Measurements from ENCODE around the gene PDLIM5. TPM values are rescaled to one million over a fixed set of nuclear protein-coding genes. Genes with fewer than 3 reads are reported as not detected.
"Not testable (repeated sequence)": the region's sequence is repeated elsewhere in the genome, so short reads cannot be mapped to it uniquely, and the experiment has no call there.

Gene PDLIM5
- total RNA-seq, 2 experiments from 2014 or later: 6.3 to 12.6 TPM

DNA sequence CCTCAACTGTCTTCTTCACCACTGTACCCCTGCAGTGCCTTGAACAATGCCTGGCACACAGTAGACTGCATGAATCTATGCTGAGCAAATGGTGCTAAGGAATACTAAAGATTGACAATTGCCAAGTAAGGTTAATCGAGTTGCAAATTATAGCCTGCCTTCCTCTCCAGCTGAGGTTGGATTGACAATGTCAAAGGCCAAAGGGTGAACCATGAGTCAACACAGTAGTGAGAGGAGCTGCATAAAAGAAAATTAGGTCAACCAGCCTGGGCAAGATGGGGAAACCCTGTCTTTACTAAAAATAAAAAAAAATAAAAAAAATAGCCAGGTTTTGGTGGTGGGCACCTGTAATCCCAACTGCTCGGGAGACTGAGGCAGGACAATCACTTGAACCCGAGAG is 208.9 kb downstream of the PDLIM5 start:
- no peak overlapping the region for H3K4me2 ChIP-seq (ENCODE audit: low read length)
- H2AFZ ChIP-seq (ENCODE audit: low read length): no peak overlapping the region
- no peaks in the 10 kb centered on the region for H3K79me2 ChIP-seq (ENCODE audit: insufficient read depth, low read depth, low read length)
- DNase-seq (ENCODE audit: low spot score): no peak
- no TSS peak for BruUV-seq (replicated peaks)
- H3K36me3 ChIP-seq (ENCODE audit: insufficient read depth, low read length): no peaks in the 10 kb centered on the region
- no peaks in the 10 kb centered on the region for H4K20me1 ChIP-seq (ENCODE audit: insufficient read depth, low read length)
- TF ChIP-seq, protein P1, sequence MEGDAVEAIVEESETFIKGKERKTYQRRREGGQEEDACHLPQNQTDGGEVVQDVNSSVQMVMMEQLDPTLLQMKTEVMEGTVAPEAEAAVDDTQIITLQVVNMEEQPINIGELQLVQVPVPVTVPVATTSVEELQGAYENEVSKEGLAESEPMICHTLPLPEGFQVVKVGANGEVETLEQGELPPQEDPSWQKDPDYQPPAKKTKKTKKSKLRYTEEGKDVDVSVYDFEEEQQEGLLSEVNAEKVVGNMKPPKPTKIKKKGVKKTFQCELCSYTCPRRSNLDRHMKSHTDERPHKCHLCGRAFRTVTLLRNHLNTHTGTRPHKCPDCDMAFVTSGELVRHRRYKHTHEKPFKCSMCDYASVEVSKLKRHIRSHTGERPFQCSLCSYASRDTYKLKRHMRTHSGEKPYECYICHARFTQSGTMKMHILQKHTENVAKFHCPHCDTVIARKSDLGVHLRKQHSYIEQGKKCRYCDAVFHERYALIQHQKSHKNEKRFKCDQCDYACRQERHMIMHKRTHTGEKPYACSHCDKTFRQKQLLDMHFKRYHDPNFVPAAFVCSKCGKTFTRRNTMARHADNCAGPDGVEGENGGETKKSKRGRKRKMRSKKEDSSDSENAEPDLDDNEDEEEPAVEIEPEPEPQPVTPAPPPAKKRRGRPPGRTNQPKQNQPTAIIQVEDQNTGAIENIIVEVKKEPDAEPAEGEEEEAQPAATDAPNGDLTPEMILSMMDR (conservative IDR thresholded peaks at IDR 0.05; ENCODE audit: low read length): no peak
- no peak for TF ChIP-seq EZH2phosphoT487 (IDR thresholded peaks at IDR 0.05; ENCODE audit: borderline replicate concordance, low read depth, low read length)
- no peaks in the 10 kb centered on the region for H3K9me3 ChIP-seq (ENCODE audit: low read length)
- POLR2A ChIA-PET: no interaction called here
- no peaks in the 10 kb centered on the region for H3K9me2 ChIP-seq (ENCODE audit: insufficient read depth, low read length)
- CTCF ChIA-PET (ENCODE audit: unreplicated experiment): no interaction called here
- H3K4me1 ChIP-seq (ENCODE audit: insufficient read depth, low read length, poor library complexity, severe bottlenecking): no peaks in the 10 kb centered on the region
- H3K4me3 ChIP-seq (ENCODE audit: low read depth, low read length, poor library complexity, severe bottlenecking): no peak overlapping the region
- H3K27ac ChIP-seq (ENCODE audit: low read depth, low read length, poor library complexity, severe bottlenecking): no peak overlapping the region
- intact Hi-C loops (cut with micrococcal nuclease; ENCODE audit: unreplicated experiment): no loop called here

DNA sequence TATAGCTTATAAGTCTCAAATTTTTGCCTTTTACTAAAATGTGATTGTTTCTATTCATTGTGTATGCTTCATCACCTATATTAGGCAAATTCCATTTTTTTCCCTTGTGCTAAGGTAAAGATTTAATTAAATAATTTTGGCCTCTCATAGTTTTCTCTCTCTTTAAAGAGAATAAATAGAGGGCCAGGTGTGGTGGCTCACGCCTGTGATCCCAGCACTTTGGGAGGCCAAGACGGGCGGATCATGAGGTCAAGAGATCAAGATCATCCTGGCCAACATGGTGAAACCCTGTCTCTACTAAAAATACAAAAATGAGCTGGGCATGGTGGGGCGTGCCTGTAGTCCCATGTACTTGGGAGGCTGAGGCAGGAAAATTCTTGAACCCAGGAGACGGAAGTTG is 213.3 kb downstream of the PDLIM5 start:
- intact Hi-C loops (cut with micrococcal nuclease; ENCODE audit: unreplicated experiment); H3K4me3 ChIP-seq (ENCODE audit: low read depth, low read length, poor library complexity, severe bottlenecking); H3K9me2 ChIP-seq (ENCODE audit: insufficient read depth, low read length); H3K9me3 ChIP-seq (ENCODE audit: low read length); H3K79me2 ChIP-seq (ENCODE audit: insufficient read depth, low read depth, low read length); POLR2A ChIA-PET; CTCF ChIA-PET (ENCODE audit: unreplicated experiment); DNase-seq (ENCODE audit: low spot score); BruUV-seq (replicated peaks); H3K27ac ChIP-seq (ENCODE audit: low read depth, low read length, poor library complexity, severe bottlenecking); H4K20me1 ChIP-seq (ENCODE audit: insufficient read depth, low read length); H3K4me1 ChIP-seq (ENCODE audit: insufficient read depth, low read length, poor library complexity, severe bottlenecking); H2AFZ ChIP-seq (ENCODE audit: low read length); H3K36me3 ChIP-seq (ENCODE audit: insufficient read depth, low read length); H3K4me2 ChIP-seq (ENCODE audit: low read length): not testable (repeated sequence)

DNA sequence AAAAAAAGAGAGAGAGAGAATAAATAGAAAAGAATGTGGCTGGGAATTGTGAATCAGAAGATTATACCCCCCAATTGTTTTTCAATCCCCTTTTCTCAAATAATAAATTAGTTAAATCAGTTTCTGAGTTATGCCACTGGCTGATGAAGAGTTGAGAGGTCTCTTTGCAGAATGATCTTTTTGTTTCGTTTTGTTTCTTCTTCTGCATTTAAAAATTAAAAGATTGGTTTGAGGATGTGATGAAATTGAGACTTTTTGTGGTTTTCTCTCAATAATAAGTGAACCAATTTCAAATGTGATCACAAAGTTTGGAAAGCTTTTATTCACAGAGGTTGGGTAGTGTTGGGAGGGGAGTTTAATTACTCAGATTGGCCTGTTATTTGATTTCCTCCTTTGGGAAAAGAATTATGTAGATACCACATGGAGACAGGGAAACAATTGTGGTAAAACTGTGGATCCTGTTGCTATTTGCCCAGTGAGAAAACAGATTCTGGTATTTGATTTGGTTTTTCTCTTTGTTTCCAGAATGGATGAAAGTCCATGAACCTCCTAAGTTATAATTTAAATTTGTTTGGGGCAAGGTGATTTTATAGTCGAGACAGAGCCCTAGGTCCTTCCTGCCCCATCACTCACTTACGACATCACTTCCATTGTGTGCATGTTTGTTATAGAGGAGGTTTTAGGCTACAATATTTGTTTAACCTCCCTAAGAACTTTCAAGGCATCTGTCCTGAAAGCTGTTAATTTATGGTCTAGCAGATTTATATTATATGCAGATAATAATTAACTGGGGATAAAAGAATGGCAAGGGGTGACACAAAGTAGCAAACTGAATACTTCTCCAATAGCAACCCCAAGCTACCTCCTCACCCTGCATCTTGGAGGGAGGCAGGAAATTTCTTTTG is 214.0 kb downstream of the PDLIM5 start:
- no peaks in the 10 kb centered on the region for H3K79me2 ChIP-seq (ENCODE audit: insufficient read depth, low read depth, low read length)
- POLR2A ChIA-PET: interaction anchor here (1.0 kb wide), 1 partner anchor 153 kb away, joined by 4 read pairs; no protein-coding TSS in a partner anchor
- H2AFZ ChIP-seq (ENCODE audit: low read length): no peak overlapping the region
- intact Hi-C loops (cut with micrococcal nuclease; ENCODE audit: unreplicated experiment): no loop called here
- no peak overlapping the region for H3K27ac ChIP-seq (ENCODE audit: low read depth, low read length, poor library complexity, severe bottlenecking)
- DNase-seq (ENCODE audit: low spot score): no peak
- H3K9me2 ChIP-seq (ENCODE audit: insufficient read depth, low read length): no peaks in the 10 kb centered on the region
- no TSS peak for BruUV-seq (replicated peaks)
- no peak overlapping the region for H3K4me2 ChIP-seq (ENCODE audit: low read length)
- no peaks in the 10 kb centered on the region for H4K20me1 ChIP-seq (ENCODE audit: insufficient read depth, low read length)
- CTCF ChIA-PET (ENCODE audit: unreplicated experiment): no interaction called here
- no peaks in the 10 kb centered on the region for H3K36me3 ChIP-seq (ENCODE audit: insufficient read depth, low read length)
- H3K4me1 ChIP-seq (ENCODE audit: insufficient read depth, low read length, poor library complexity, severe bottlenecking): no peaks in the 10 kb centered on the region
- H3K9me3 ChIP-seq (ENCODE audit: low read length): no peaks in the 10 kb centered on the region
- TF ChIP-seq, protein P1 (conservative IDR thresholded peaks at IDR 0.05; ENCODE audit: low read length): no peak
- no peak for TF ChIP-seq EZH2phosphoT487 (IDR thresholded peaks at IDR 0.05; ENCODE audit: borderline replicate concordance, low read depth, low read length)
- no peak overlapping the region for H3K4me3 ChIP-seq (ENCODE audit: low read depth, low read length, poor library complexity, severe bottlenecking)
